PC-3 (cell line): ENCODE measurements around the gene TASOR2. TPM values are rescaled to one million over a fixed set of nuclear protein-coding genes. Genes with fewer than 3 reads are reported as not detected.

Source experiments
- ATAC-seq: fragments of 200-7000 bp; cut with Tn5 transposase; 2 replicates; pipeline ENCODE4 v1.9.1; 2020; ENCODE audit warnings: mild to moderate bottlenecking, moderate library complexity
- BruUV-seq: library from RNA; stranded (reverse); fragments of 400-500 nt; replicated peaks from 2 replicates; lab custom pipeline; 2021; lab: Mats Ljungman, UMichigan
- CTCF ChIA-PET: fragments of 300-600 bp; sonication (Branson Sonifier 250); formaldehyde crosslinking; loops from one replicate; lab custom pipeline; 2022; ENCODE audit warnings: antibody characterized with exemption; lab: Charles Lee
- POLR2A ChIA-PET: fragments of 300-600 bp; sonication (Branson Sonifier 250); formaldehyde crosslinking; loops from one replicate; lab custom pipeline; 2022; ENCODE audit warnings: antibody characterized with exemption; ENCODE audit not compliant: unreplicated experiment; lab: Charles Lee
- DNase-seq: peaks from one replicate; pipeline ENCODE4 v3.0.0-alpha.2; 2015
- H2AFZ ChIP-seq: fragments of 300-600 bp; sonication (generic); 2 replicates; pipeline ENCODE4 v1.6.0; 2016; ENCODE audit warnings: antibody characterized with exemption, low read length
- H3F3A ChIP-seq: fragments of 300-600 bp; sonication (generic); one replicate; pipeline ENCODE4 v1.6.0; 2017; ENCODE audit warnings: antibody characterized with exemption, low read length, control low read depth, mild to moderate bottlenecking; ENCODE audit not compliant: unreplicated experiment
- H3K27ac ChIP-seq: fragments of 300-600 bp; sonication (generic); 2 replicates; pipeline ENCODE4 v1.5.1; 2016; ENCODE audit warnings: mild to moderate bottlenecking, low read length
- H3K27me3 ChIP-seq: fragments of 300-600 bp; sonication (generic); 2 replicates; pipeline ENCODE4 v1.6.1; 2016; ENCODE audit warnings: low read length, mixed read lengths
- H3K36me3 ChIP-seq: fragments of 300-600 bp; sonication (generic); 2 replicates; pipeline ENCODE4 v1.6.1; 2016; ENCODE audit warnings: low read depth, mixed run types, low read length, mixed read lengths
- H3K4me1 ChIP-seq: fragments of 300-600 bp; sonication (generic); 2 replicates; pipeline ENCODE4 v1.5.1; 2016; ENCODE audit warnings: low read length; ENCODE audit not compliant: insufficient read depth
- H3K4me2 ChIP-seq: fragments of 300-600 bp; sonication (generic); 2 replicates; pipeline ENCODE4 v1.6.0; 2016; ENCODE audit warnings: low read length
- H3K4me3 ChIP-seq: fragments of 300-600 bp; sonication (generic); 2 replicates; pipeline ENCODE4 v1.5.1; 2016; ENCODE audit warnings: mild to moderate bottlenecking, low read length, mixed read lengths
- H3K79me2 ChIP-seq: fragments of 300-600 bp; sonication (generic); 2 replicates; pipeline ENCODE4 v1.6.1; 2017; ENCODE audit warnings: low read length, mixed read lengths
- H3K9ac ChIP-seq: fragments of 300-600 bp; sonication (generic); 2 replicates; pipeline ENCODE4 v1.6.0; 2016; ENCODE audit warnings: mild to moderate bottlenecking, low read length
- H3K9me2 ChIP-seq: fragments of 300-600 bp; sonication (generic); replicated peaks from 2 replicates; pipeline ENCODE4 v1.6.1; 2016; ENCODE audit warnings: mixed run types, low read length, mixed read lengths
- H3K9me3 ChIP-seq: fragments of 300-600 bp; sonication (generic); 2 replicates; pipeline ENCODE4 v1.6.1; 2016; ENCODE audit warnings: low read length, mixed read lengths
- H4K20me1 ChIP-seq: fragments of 300-600 bp; sonication (generic); 2 replicates; pipeline ENCODE4 v1.6.1; 2016; ENCODE audit warnings: low read length, mixed read lengths
- EZH2 ChIP-seq: fragments of 300-600 bp; sonication (generic); IDR thresholded peaks from one replicate; pipeline ENCODE4 v1.6.1; 2017; ENCODE audit warnings: antibody characterized with exemption, mild to moderate bottlenecking, low read length; ENCODE audit not compliant: unreplicated experiment
- EZH2phosphoT487 ChIP-seq: fragments of 300-600 bp; sonication (generic); IDR thresholded peaks from 2 replicates; pipeline ENCODE4 v1.6.1; 2018; ENCODE audit warnings: mild to moderate bottlenecking, antibody characterized with exemption, low read length, borderline replicate concordance
- intact Hi-C: fragments of 100-400 bp; cut with micrococcal nuclease; formaldehyde crosslinking; loops from 2 replicates; pipeline ENCODE4 v1.9.0; 2023
- total RNA-seq: library from RNA; depleted of rRNA; stranded (reverse); fragments of >200 nt; gene quantifications from 2 replicates; pipeline ENCODE4 v1.2.3, GENCODE V29; 2014
- TF ChIP-seq, protein P1 (sequence below): fragments of 300-600 bp; sonication (generic); conservative IDR thresholded peaks from 2 replicates; pipeline ENCODE4 v1.5.1; 2017; ENCODE audit warnings: antibody characterized with exemption, low read depth, mild to moderate bottlenecking, low read length

TASOR2 gene
- total RNA-seq, 1 experiment from 2014 or later = 47.3 TPM

DNA sequence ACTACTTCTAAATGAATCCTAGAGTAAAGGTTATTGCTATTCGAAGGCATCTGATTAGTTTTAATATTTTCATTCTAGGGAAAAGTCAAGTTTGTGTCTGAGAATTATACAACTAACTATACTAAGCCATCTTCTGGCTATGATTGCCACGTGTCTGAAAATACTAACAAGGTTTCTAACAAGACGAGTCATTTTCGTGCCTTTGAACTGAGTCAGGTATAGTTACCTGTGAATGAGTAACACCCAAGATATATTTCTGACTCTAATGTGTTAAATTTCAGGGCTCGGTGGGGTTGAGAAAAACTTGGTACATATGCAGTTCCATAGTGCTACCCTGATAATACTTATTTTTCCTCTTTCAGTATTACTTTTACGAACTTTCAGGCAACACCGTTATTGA lies 35.5 kb downstream of the TASOR2 start:
- no peak for ATAC-seq
- H3K36me3 ChIP-seq = no peaks in the 10 kb centered on the region

GRCh38 chr10:5723692-5724091 lies 39.1 kb downstream of the TASOR2 start:
- Histone ChIP-seq H3K9me2 (no peaks in the 10 kb centered on the region), H3K9me3 (no peaks in the 10 kb centered on the region), H3F3A (no peaks in the 10 kb centered on the region), H3K79me2 (no peaks in the 10 kb centered on the region), H3K4me3 (no peak overlapping the region), H3K4me2 (no peak overlapping the region), H3K4me1 (no peaks in the 10 kb centered on the region), H3K27me3 (no peaks in the 10 kb centered on the region), H3K9ac (no peak overlapping the region), H3K36me3 (peaks cover 8% of the 10 kb centered on the region; the same call in 1 of the 2 replicates), H2AFZ (no peak overlapping the region), H4K20me1 (no peaks in the 10 kb centered on the region), H3K27ac (no peak overlapping the region)
- no TSS peak for BruUV-seq
- TF ChIP-seq EZH2 (no peak), EZH2phosphoT487 (no peak)
- TF ChIP-seq, protein P1, sequence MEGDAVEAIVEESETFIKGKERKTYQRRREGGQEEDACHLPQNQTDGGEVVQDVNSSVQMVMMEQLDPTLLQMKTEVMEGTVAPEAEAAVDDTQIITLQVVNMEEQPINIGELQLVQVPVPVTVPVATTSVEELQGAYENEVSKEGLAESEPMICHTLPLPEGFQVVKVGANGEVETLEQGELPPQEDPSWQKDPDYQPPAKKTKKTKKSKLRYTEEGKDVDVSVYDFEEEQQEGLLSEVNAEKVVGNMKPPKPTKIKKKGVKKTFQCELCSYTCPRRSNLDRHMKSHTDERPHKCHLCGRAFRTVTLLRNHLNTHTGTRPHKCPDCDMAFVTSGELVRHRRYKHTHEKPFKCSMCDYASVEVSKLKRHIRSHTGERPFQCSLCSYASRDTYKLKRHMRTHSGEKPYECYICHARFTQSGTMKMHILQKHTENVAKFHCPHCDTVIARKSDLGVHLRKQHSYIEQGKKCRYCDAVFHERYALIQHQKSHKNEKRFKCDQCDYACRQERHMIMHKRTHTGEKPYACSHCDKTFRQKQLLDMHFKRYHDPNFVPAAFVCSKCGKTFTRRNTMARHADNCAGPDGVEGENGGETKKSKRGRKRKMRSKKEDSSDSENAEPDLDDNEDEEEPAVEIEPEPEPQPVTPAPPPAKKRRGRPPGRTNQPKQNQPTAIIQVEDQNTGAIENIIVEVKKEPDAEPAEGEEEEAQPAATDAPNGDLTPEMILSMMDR = no peak
- ATAC-seq (no peak), DNase-seq (no peak)
- ChIA-PET CTCF (no interaction called here), POLR2A (no interaction called here)
- intact Hi-C loops = no loop called here

More for the DNA sequence above, 35.5 kb downstream of the TASOR2 start:
- Histone ChIP-seq H3K4me3 (no peak overlapping the region), H4K20me1 (no peaks in the 10 kb centered on the region), H3K9ac (no peak overlapping the region), H3K79me2 (0 out of 2 replicates have a peak, but pooled peaks cover 6% of the 10 kb centered on the region), H3K9me3 (no peaks in the 10 kb centered on the region), H3K27ac (no peak overlapping the region), H3K27me3 (no peaks in the 10 kb centered on the region), H2AFZ (no peak overlapping the region), H3F3A (no peaks in the 10 kb centered on the region), H3K9me2 (no peaks in the 10 kb centered on the region), H3K4me1 (no peaks in the 10 kb centered on the region), H3K4me2 (no peak overlapping the region)
- TF ChIP-seq EZH2 (no peak), EZH2phosphoT487 (no peak)
- TF ChIP-seq, protein P1 = no peak
- intact Hi-C loops = no loop called here
- CTCF ChIA-PET = no interaction called here
- no peak for DNase-seq
- no TSS peak for BruUV-seq
- POLR2A ChIA-PET = no interaction called here

GRCh38 chr10:5730766-5731165 lies 46.1 kb downstream of the TASOR2 start:
- intact Hi-C loops = no loop called here
- Histone ChIP-seq H3F3A (no peaks in the 10 kb centered on the region), H3K36me3 (peaks cover 15% of the 10 kb centered on the region; the same call in 1 of the 2 replicates), H3K4me3 (no peak overlapping the region), H2AFZ (no peak overlapping the region), H3K9me3 (no peaks in the 10 kb centered on the region), H3K4me2 (no peak overlapping the region), H3K9me2 (no peaks in the 10 kb centered on the region), H3K27me3 (no peaks in the 10 kb centered on the region), H3K27ac (no peak overlapping the region), H3K4me1 (no peaks in the 10 kb centered on the region), H3K79me2 (no peaks in the 10 kb centered on the region), H3K9ac (no peak overlapping the region), H4K20me1 (no peaks in the 10 kb centered on the region)
- POLR2A ChIA-PET = no interaction called here
- BruUV-seq = no TSS peak
- CTCF ChIA-PET = no interaction called here
- TF ChIP-seq EZH2 (no peak), EZH2phosphoT487 (no peak)
- TF ChIP-seq, protein P1 = no peak
- no peak for DNase-seq
- ATAC-seq = no peak
